Measurements from ENCODE around the gene LRATD1. TPM values are rescaled to one million over a fixed set of nuclear protein-coding genes. Genes with fewer than 3 reads are reported as not detected.

Gene LRATD1
- total and polyA plus RNA-seq, 3 donors from 2014 or later = 39.4 to 133 (median 94.5) TPM

GRCh38 chr2:14634182-14634488 lies 1.6 kb downstream of the LRATD1 start:
- TF ChIP-seq POLR2A (IDR thresholded peaks at IDR 0.05) = no peak
- no peak for TF ChIP-seq CTCF (IDR thresholded peaks at IDR 0.05)
- no peaks in the 10 kb centered on the region for H3K9me3 ChIP-seq
- intact Hi-C loops (cut with DNase I; ENCODE audit: low total_unique reads) = no loop called here
- H3K27ac ChIP-seq = peak overlapping the region; percentile 82 to 87
- DNase-seq = no peak
- peaks cover 4% of the 10 kb centered on the region for H3K4me1 ChIP-seq
- no peaks in the 10 kb centered on the region for H3K27me3 ChIP-seq
- 0% methylated on average over 18 to 24 of the region's 31 CpGs for WGBS, 2 donors
- no peaks in the 10 kb centered on the region for H3K36me3 ChIP-seq (ENCODE audit: low read depth, missing control alignments)
- H3K4me3 ChIP-seq = peak overlapping the region; percentile 52 to 74

GRCh38 chr2:14634489-14635390 lies 2.2 kb downstream of the LRATD1 start:
- intact Hi-C loops (cut with DNase I; ENCODE audit: low total_unique reads) = no loop called here
- TF ChIP-seq CTCF (IDR thresholded peaks at IDR 0.05) (peak; percentile 15 to 63 (median 35)), POLR2A (IDR thresholded peaks at IDR 0.05) (no peak)
- H3K4me1 ChIP-seq = peaks cover 4% of the 10 kb centered on the region
- 0 to 1% methylated on average over 31 to 60 of the region's 81 CpGs for WGBS, 2 donors
- H3K9me3 ChIP-seq = no peaks in the 10 kb centered on the region
- H3K36me3 ChIP-seq (ENCODE audit: low read depth, missing control alignments) = no peaks in the 10 kb centered on the region
- peak; percentile 88 for DNase-seq
- peak overlapping the region; percentile 52 to 74 for H3K4me3 ChIP-seq
- H3K27ac ChIP-seq = peak overlapping the region; percentile 82 to 87
- no peaks in the 10 kb centered on the region for H3K27me3 ChIP-seq

- no peaks in the 10 kb centered on the region for H3K9me3 ChIP-seq
- no peaks in the 10 kb centered on the region for H3K27me3 ChIP-seq
- intact Hi-C loops (cut with DNase I; ENCODE audit: low total_unique reads) = no loop called here
- peak; percentile 86 for DNase-seq
- peaks cover 4% of the 10 kb centered on the region for H3K4me1 ChIP-seq
- no peak for TF ChIP-seq POLR2A (IDR thresholded peaks at IDR 0.05)
- TF ChIP-seq CTCF (IDR thresholded peaks at IDR 0.05) = no peak
- peak overlapping the region; percentile 52 to 74 for H3K4me3 ChIP-seq
- H3K27ac ChIP-seq = peak overlapping the region; percentile 82 to 87
- WGBS, 2 donors = 0% methylated on average over 7 to 24 of the region's 24 CpGs
- H3K36me3 ChIP-seq (ENCODE audit: low read depth, missing control alignments) = no peaks in the 10 kb centered on the region
These were observed 2.9 kb downstream of the LRATD1 start for GRCh38 chr2:14635391-14635871.

GRCh38 chr2:14638488-14638887 lies 6.0 kb downstream of the LRATD1 start:
- intact Hi-C loops (cut with DNase I; ENCODE audit: low total_unique reads) = no loop called here
- H3K27me3 ChIP-seq = no peaks in the 10 kb centered on the region
- no peaks in the 10 kb centered on the region for H3K36me3 ChIP-seq (ENCODE audit: low read depth, missing control alignments)
- TF ChIP-seq CTCF (IDR thresholded peaks at IDR 0.05) (no peak), POLR2A (IDR thresholded peaks at IDR 0.05) (no peak)
- 93 to 94% methylated on average over 2 of the region's 2 CpGs for WGBS, 2 donors
- H3K4me1 ChIP-seq = no peaks in the 10 kb centered on the region
- no peak overlapping the region for H3K4me3 ChIP-seq
- H3K27ac ChIP-seq = no peak overlapping the region
- no peak for DNase-seq
- no peaks in the 10 kb centered on the region for H3K9me3 ChIP-seq
